ENCODE measurements around the gene PSAP. TPM values are rescaled to one million over a fixed set of nuclear protein-coding genes. Genes with fewer than 3 reads are reported as not detected.

The PSAP gene
- total RNA-seq, 1 donor from 2014 or later, result 653 TPM

- no peaks in the 10 kb centered on the region for H3K36me3 ChIP-seq
- intact Hi-C loops (cut with DNase I), result loop anchor here (5.0 kb wide), 2 partner anchors 67 to 558 kb away; partner anchors contain the start of gene UNC5B
- H3K27ac ChIP-seq, result peak overlapping the region; percentile 94 to 98
- H3K27me3 ChIP-seq, result no peaks in the 10 kb centered on the region
- TF ChIP-seq CTCF (IDR thresholded peaks at IDR 0.05), result no peak
- peak overlapping the region; percentile 9 to 85 for H3K4me3 ChIP-seq
- peaks cover 52 to 65% of the 10 kb centered on the region in 2 donors for H3K4me1 ChIP-seq
- H3K9me3 ChIP-seq, result no peaks in the 10 kb centered on the region
- DNase-seq (ENCODE audit: low spot score in 2 of 2), result peak in 1 of 2 donors; percentile 86
Measured at GRCh38 chr10:71770789-71771188, 80.3 kb downstream of the PSAP start.

DNA sequence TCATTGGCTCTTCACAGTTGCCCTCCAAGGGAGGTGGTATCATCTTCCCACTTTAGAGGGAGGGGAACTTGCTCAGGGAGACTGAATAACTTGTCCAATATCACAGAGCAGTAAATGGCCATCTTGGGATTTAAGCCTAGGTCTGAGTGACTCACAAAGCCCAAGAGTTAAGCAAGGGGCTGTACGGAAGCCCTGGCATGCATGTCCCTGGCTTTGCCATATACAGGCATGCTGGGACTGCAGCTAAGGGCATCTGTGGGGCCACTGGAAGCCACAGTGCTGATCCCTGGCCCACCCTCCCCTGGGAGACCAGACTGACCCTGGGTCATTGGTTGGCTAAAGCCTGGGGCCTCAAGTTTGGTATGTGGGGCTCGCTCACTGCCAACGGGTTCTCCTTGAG, 80.8 kb downstream of the PSAP start:
- DNase-seq (ENCODE audit: low spot score in 2 of 2), result no peak
- peak overlapping the region; percentile 28 to 85 for H3K4me3 ChIP-seq

GRCh38 chr10:71769279-71769823, 81.7 kb downstream of the PSAP start:
- no peak for DNase-seq (ENCODE audit: low spot score in 2 of 2)
- intact Hi-C loops (cut with DNase I), result no loop called here
- Histone ChIP-seq H3K36me3 (no peaks in the 10 kb centered on the region), H3K9me3 (no peaks in the 10 kb centered on the region), H3K27me3 (no peaks in the 10 kb centered on the region), H3K27ac (peak overlapping the region; percentile 94 to 98), H3K4me3 (peak overlapping the region; percentile 28 to 85), H3K4me1 (peaks cover 66 to 77% of the 10 kb centered on the region in 2 donors)
- TF ChIP-seq CTCF (IDR thresholded peaks at IDR 0.05), result no peak

More for the DNA sequence above, 80.8 kb downstream of the PSAP start:
- intact Hi-C loops (cut with DNase I), result loop anchor here (5.0 kb wide), 2 partner anchors 67 to 558 kb away; partner anchors contain the start of gene UNC5B
- Histone ChIP-seq H3K27ac (peak overlapping the region; percentile 94 to 98), H3K27me3 (no peaks in the 10 kb centered on the region), H3K9me3 (no peaks in the 10 kb centered on the region), H3K36me3 (no peaks in the 10 kb centered on the region), H3K4me1 (peaks cover 57 to 70% of the 10 kb centered on the region in 2 donors)
- no peak for TF ChIP-seq CTCF (IDR thresholded peaks at IDR 0.05)

GRCh38 chr10:71767420-71768035, 83.5 kb downstream of the PSAP start:
- intact Hi-C loops (cut with DNase I), result no loop called here
- no peaks in the 10 kb centered on the region for H3K9me3 ChIP-seq
- peak overlapping the region; percentile 94 to 98 for H3K27ac ChIP-seq
- no peaks in the 10 kb centered on the region for H3K27me3 ChIP-seq
- H3K36me3 ChIP-seq, result peaks cover 4% of the 10 kb centered on the region in 2 donors
- H3K4me3 ChIP-seq, result no peak overlapping the region
- H3K4me1 ChIP-seq, result peaks cover 66 to 70% of the 10 kb centered on the region in 2 donors
- TF ChIP-seq CTCF (IDR thresholded peaks at IDR 0.05), result no peak
- no peak for DNase-seq (ENCODE audit: low spot score in 2 of 2)

DNA sequence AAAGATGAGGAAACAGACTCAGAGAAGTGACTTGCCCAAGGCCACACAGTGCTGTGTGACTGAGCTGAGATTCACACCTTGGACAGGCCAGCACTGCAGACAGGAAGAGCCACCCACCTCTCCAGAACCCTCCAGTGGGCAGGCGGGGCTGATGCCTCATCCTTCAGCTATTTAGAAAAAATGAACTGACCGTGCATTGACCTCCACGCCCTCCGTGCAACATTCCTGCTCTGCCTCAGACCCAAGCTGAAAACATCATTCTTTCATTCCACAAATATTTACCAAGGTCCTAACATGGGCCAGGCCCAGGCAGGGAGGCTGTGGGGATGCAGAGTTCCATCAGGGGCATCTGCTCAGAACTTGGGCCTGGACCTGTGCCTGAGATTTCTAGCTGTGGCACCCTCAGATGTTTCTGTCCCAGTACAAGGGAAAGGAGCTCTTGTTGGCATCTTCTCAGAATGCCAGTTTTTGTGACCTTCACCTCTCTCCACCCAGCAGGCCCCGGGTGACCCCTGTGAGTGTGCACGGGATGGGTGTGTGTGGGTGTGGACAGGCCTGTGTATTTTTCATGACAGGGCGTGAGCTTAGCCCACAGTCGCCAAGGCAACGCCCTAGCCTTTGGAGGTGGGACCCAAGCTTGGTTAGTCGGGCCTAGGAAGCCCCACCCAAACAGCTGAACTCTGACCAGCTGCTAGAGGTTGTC, 84.2 kb downstream of the PSAP start:
- intact Hi-C loops (cut with DNase I), result no loop called here

More for the DNA sequence above, 84.2 kb downstream of the PSAP start:
- Histone ChIP-seq H3K27me3 (no peaks in the 10 kb centered on the region), H3K9me3 (no peaks in the 10 kb centered on the region), H3K27ac (peak overlapping the region; percentile 94 to 98), H3K4me1 (peaks cover 64 to 65% of the 10 kb centered on the region in 2 donors), H3K4me3 (no peak overlapping the region), H3K36me3 (peaks cover 4 to 8% of the 10 kb centered on the region in 2 donors)
- DNase-seq (ENCODE audit: low spot score in 2 of 2), result peak in 1 of 2 donors; percentile 90
- TF ChIP-seq CTCF (IDR thresholded peaks at IDR 0.05), result no peak

Other genes starting within 250 kb of the PSAP start
- not detected for gene C10orf105, start 131.5 kb downstream of the PSAP start, total RNA-seq
- gene VSIR, start 77.7 kb downstream of the PSAP start, total RNA-seq, result 193 TPM
- gene CHST3, start 113.1 kb upstream of the PSAP start, total RNA-seq, result 41.4 TPM
- 9.7 TPM for gene SPOCK2, start 237.3 kb upstream of the PSAP start, total RNA-seq